Measurements from ENCODE around the gene SCIN. TPM values are rescaled to one million over a fixed set of nuclear protein-coding genes. Genes with fewer than 3 reads are reported as not detected.

Gene SCIN
- polyA plus RNA-seq, 1 donor from 2014 or later = 0.53 TPM

DNA sequence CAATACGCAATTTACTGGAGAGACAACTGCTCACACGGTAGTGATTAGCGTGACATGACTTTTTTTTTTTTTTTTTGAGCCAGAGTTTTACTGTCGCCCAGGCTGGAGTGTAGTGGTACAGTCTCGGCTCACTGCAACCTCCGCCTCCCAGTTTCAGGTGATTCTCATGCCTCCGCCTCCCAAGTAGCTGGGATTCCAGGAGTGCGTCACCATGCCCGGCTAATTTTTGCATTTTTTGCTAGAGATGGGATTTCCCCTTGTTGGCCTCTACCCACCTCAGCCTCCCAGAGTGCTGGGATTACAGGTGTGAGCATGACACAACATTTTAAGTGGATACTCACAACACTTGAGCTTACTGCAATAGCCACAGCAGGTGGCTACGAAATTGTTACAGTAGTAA, 128.8 kb downstream of the SCIN start:
- H3K4me2 ChIP-seq (ENCODE audit: low read length) = no peak overlapping the region
- H4K20me1 ChIP-seq (ENCODE audit: insufficient read depth) = no peaks in the 10 kb centered on the region
- H3K9me3 ChIP-seq (ENCODE audit: low read length) = no peaks in the 10 kb centered on the region
- H3K79me2 ChIP-seq (replicated peaks; ENCODE audit: insufficient read depth, low read length) = no peaks in the 10 kb centered on the region
- no peaks in the 10 kb centered on the region for H3K27me3 ChIP-seq (ENCODE audit: insufficient read depth, low read depth, low read length)
- H3K27ac ChIP-seq (ENCODE audit: low read length) = no peak overlapping the region
- H3K36me3 ChIP-seq (ENCODE audit: insufficient read depth, low read length) = no peaks in the 10 kb centered on the region
- H2AFZ ChIP-seq (ENCODE audit: low read depth, low read length) = no peak overlapping the region
- no peak overlapping the region for H3K4me3 ChIP-seq (ENCODE audit: low read length)
- TF ChIP-seq TAF1 (IDR thresholded peaks at IDR 0.05; ENCODE audit: low read depth) (no peak), RAD21 (conservative IDR thresholded peaks at IDR 0.05) (no peak), SMC3 (conservative IDR thresholded peaks at IDR 0.05; ENCODE audit: poor library complexity) (no peak), MXI1 (conservative IDR thresholded peaks at IDR 0.05; ENCODE audit: poor library complexity, severe bottlenecking) (no peak), POLR2AphosphoS5 (IDR thresholded peaks at IDR 0.05) (no peak), EZH2 (IDR thresholded peaks at IDR 0.05; ENCODE audit: borderline replicate concordance, insufficient read depth, low read length, poor library complexity, severe bottlenecking) (no peak), EP300 (conservative IDR thresholded peaks at IDR 0.05; ENCODE audit: poor library complexity, severe bottlenecking) (no peak)
- TF ChIP-seq, protein P1, sequence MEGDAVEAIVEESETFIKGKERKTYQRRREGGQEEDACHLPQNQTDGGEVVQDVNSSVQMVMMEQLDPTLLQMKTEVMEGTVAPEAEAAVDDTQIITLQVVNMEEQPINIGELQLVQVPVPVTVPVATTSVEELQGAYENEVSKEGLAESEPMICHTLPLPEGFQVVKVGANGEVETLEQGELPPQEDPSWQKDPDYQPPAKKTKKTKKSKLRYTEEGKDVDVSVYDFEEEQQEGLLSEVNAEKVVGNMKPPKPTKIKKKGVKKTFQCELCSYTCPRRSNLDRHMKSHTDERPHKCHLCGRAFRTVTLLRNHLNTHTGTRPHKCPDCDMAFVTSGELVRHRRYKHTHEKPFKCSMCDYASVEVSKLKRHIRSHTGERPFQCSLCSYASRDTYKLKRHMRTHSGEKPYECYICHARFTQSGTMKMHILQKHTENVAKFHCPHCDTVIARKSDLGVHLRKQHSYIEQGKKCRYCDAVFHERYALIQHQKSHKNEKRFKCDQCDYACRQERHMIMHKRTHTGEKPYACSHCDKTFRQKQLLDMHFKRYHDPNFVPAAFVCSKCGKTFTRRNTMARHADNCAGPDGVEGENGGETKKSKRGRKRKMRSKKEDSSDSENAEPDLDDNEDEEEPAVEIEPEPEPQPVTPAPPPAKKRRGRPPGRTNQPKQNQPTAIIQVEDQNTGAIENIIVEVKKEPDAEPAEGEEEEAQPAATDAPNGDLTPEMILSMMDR (IDR thresholded peaks at IDR 0.05; ENCODE audit: poor library complexity, severe bottlenecking) = no peak
- TF ChIP-seq, protein P2, sequence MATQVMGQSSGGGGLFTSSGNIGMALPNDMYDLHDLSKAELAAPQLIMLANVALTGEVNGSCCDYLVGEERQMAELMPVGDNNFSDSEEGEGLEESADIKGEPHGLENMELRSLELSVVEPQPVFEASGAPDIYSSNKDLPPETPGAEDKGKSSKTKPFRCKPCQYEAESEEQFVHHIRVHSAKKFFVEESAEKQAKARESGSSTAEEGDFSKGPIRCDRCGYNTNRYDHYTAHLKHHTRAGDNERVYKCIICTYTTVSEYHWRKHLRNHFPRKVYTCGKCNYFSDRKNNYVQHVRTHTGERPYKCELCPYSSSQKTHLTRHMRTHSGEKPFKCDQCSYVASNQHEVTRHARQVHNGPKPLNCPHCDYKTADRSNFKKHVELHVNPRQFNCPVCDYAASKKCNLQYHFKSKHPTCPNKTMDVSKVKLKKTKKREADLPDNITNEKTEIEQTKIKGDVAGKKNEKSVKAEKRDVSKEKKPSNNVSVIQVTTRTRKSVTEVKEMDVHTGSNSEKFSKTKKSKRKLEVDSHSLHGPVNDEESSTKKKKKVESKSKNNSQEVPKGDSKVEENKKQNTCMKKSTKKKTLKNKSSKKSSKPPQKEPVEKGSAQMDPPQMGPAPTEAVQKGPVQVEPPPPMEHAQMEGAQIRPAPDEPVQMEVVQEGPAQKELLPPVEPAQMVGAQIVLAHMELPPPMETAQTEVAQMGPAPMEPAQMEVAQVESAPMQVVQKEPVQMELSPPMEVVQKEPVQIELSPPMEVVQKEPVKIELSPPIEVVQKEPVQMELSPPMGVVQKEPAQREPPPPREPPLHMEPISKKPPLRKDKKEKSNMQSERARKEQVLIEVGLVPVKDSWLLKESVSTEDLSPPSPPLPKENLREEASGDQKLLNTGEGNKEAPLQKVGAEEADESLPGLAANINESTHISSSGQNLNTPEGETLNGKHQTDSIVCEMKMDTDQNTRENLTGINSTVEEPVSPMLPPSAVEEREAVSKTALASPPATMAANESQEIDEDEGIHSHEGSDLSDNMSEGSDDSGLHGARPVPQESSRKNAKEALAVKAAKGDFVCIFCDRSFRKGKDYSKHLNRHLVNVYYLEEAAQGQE (IDR thresholded peaks at IDR 0.05; ENCODE audit: borderline replicate concordance) = no peak
- H3F3A ChIP-seq (ENCODE audit: insufficient read depth, low read length, poor library complexity, severe bottlenecking) = no peaks in the 10 kb centered on the region
- no peak overlapping the region for H3K9ac ChIP-seq (ENCODE audit: low read length)
- no peaks in the 10 kb centered on the region for H3K9me2 ChIP-seq (ENCODE audit: insufficient read depth, low read length)

- Histone ChIP-seq H3F3A (ENCODE audit: insufficient read depth, low read length, poor library complexity, severe bottlenecking) (no peaks in the 10 kb centered on the region), H2AFZ (ENCODE audit: low read depth, low read length) (no peak overlapping the region), H3K27me3 (ENCODE audit: insufficient read depth, low read depth, low read length) (no peaks in the 10 kb centered on the region), H3K4me2 (ENCODE audit: low read length) (no peak overlapping the region), H3K9me3 (ENCODE audit: low read length) (no peaks in the 10 kb centered on the region), H3K9ac (ENCODE audit: low read length) (no peak overlapping the region), H3K36me3 (ENCODE audit: insufficient read depth, low read length) (no peaks in the 10 kb centered on the region), H3K4me3 (ENCODE audit: low read length) (no peak overlapping the region), H3K27ac (ENCODE audit: low read length) (no peak overlapping the region), H4K20me1 (ENCODE audit: insufficient read depth) (no peaks in the 10 kb centered on the region), H3K9me2 (ENCODE audit: insufficient read depth, low read length) (no peaks in the 10 kb centered on the region), H3K79me2 (replicated peaks; ENCODE audit: insufficient read depth, low read length) (no peaks in the 10 kb centered on the region)
- no peak for TF ChIP-seq TAF1 (IDR thresholded peaks at IDR 0.05; ENCODE audit: low read depth)
These were observed 130.9 kb downstream of the SCIN start for GRCh38 chr7:12701433-12701832.

GRCh38 chr7:12703881-12704280, 133.4 kb downstream of the SCIN start:
- no peaks in the 10 kb centered on the region for H3K27me3 ChIP-seq (ENCODE audit: insufficient read depth, low read depth, low read length)
- no peaks in the 10 kb centered on the region for H3K9me2 ChIP-seq (ENCODE audit: insufficient read depth, low read length)
- H3K9me3 ChIP-seq (ENCODE audit: low read length) = no peaks in the 10 kb centered on the region
- TF ChIP-seq, protein P1 (IDR thresholded peaks at IDR 0.05; ENCODE audit: poor library complexity, severe bottlenecking) = no peak
- TF ChIP-seq RAD21 (conservative IDR thresholded peaks at IDR 0.05) = no peak
- no peak for TF ChIP-seq TAF1 (IDR thresholded peaks at IDR 0.05; ENCODE audit: low read depth)
- TF ChIP-seq, protein P2 (IDR thresholded peaks at IDR 0.05; ENCODE audit: borderline replicate concordance) = no peak
- no peak overlapping the region for H3K9ac ChIP-seq (ENCODE audit: low read length)
- no peaks in the 10 kb centered on the region for H4K20me1 ChIP-seq (ENCODE audit: insufficient read depth)
- no peaks in the 10 kb centered on the region for H3K79me2 ChIP-seq (replicated peaks; ENCODE audit: insufficient read depth, low read length)
- H3F3A ChIP-seq (ENCODE audit: insufficient read depth, low read length, poor library complexity, severe bottlenecking) = no peaks in the 10 kb centered on the region
- H3K4me2 ChIP-seq (ENCODE audit: low read length) = no peak overlapping the region
- no peak overlapping the region for H3K4me3 ChIP-seq (ENCODE audit: low read length)
- no peak overlapping the region for H3K27ac ChIP-seq (ENCODE audit: low read length)
- H3K36me3 ChIP-seq (ENCODE audit: insufficient read depth, low read length) = no peaks in the 10 kb centered on the region
- no peak overlapping the region for H2AFZ ChIP-seq (ENCODE audit: low read depth, low read length)

All from neural cell (in vitro differentiated cells).